HG03097 (cell line): ENCODE measurements around the gene FNTB.
"Not testable (repeated sequence)": the region's sequence is repeated elsewhere in the genome, so short reads cannot be mapped to it uniquely, and the experiment has no call there.

ENCODE experiments used
- ATAC-seq: cut with Tn5 transposase; IDR thresholded peaks from one replicate; pipeline ENCODE4 v1.9.1; 2021; ENCODE audit not compliant: unreplicated experiment, low FRiP score

The FNTB gene

GRCh38 chr14:65010211-65010931, 23.7 kb downstream of the FNTB start:
- ATAC-seq = no peak

- no peak for ATAC-seq
Observed at GRCh38 chr14:65011538-65011937, 24.8 kb downstream of the FNTB start.

GRCh38 chr14:65012353-65012752, 25.7 kb downstream of the FNTB start:
- no peak for ATAC-seq

- ATAC-seq = no peak
Observed at GRCh38 chr14:65015391-65015790, 28.7 kb downstream of the FNTB start.

- no peak for ATAC-seq
Observed at GRCh38 chr14:65016471-65016870, 29.8 kb downstream of the FNTB start.

GRCh38 chr14:65019944-65020566, 33.4 kb downstream of the FNTB start:
- no peak for ATAC-seq

GRCh38 chr14:65024957-65025356, 38.3 kb downstream of the FNTB start:
- ATAC-seq = no peak

GRCh38 chr14:65025818-65026217, 39.1 kb downstream of the FNTB start:
- ATAC-seq = no peak

GRCh38 chr14:65026526-65026925, 39.8 kb downstream of the FNTB start:
- no peak for ATAC-seq

GRCh38 chr14:65027127-65027799, 40.6 kb downstream of the FNTB start:
- ATAC-seq = no peak

GRCh38 chr14:65028937-65029336, 42.2 kb downstream of the FNTB start:
- no peak for ATAC-seq

- not testable (repeated sequence) for ATAC-seq
Observed at GRCh38 chr14:65031321-65031720, 44.6 kb downstream of the FNTB start.

- no peak for ATAC-seq
Observed at GRCh38 chr14:65032319-65032718, 45.6 kb downstream of the FNTB start.

- ATAC-seq = no peak
Observed at GRCh38 chr14:65033181-65033580, 46.5 kb downstream of the FNTB start.

- no peak for ATAC-seq
Observed at GRCh38 chr14:65034021-65034420, 47.3 kb downstream of the FNTB start.

GRCh38 chr14:65035049-65035448, 48.4 kb downstream of the FNTB start:
- no peak for ATAC-seq

- ATAC-seq = no peak
Observed at GRCh38 chr14:65038966-65039365, 52.3 kb downstream of the FNTB start.

GRCh38 chr14:65040666-65041433, 54.2 kb downstream of the FNTB start:
- no peak for ATAC-seq

- ATAC-seq = no peak
Observed at GRCh38 chr14:65041434-65041915, 54.8 kb downstream of the FNTB start.

- no peak for ATAC-seq
Observed at GRCh38 chr14:65042296-65042695, 55.6 kb downstream of the FNTB start.
